ENCODE results near the gene STAM. TPM values are rescaled to one million over a fixed set of nuclear protein-coding genes. Genes with fewer than 3 reads are reported as not detected.

The STAM gene
- total RNA-seq, 1 donor from 2014 or later: 19.4 TPM

DNA sequence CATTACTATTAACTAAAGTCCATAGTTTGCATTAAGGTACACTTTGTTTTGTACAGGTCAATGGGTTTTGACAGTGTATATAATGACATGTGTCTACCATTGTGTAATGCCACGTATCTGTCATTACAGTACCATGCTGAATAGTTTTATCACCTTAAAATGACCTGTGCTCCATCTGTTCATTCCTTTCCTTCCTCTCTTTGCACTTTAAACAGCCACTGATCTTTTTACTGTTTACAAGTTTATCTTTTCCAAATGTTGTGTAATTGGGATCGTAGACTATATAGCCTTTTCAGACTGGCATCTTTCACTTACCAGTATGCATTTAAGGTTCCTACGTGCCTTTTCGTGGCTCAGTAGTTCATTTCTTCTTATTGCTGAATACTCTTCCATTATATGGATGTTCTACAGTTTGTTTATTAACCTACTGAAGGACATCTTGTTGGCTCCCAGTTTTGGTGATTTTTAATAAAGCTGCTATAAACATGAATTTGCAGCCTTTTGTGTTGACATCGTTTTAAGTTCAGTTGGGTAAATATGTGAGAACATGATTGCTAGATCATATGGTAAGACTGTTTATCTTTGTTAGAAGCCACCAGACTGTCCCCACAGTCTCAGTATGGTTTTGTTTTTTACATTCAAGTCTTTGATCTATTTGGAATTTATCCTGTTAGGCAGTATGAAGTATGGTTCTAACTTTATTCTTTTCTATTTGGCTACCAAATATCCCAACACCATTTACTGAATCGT is 24.7 kb downstream of the STAM start:
- intact Hi-C loops (cut with DNase I): no loop called here
- ATAC-seq: no peak
- DNase-seq (ENCODE audit: missing footprints): no peak

DNA sequence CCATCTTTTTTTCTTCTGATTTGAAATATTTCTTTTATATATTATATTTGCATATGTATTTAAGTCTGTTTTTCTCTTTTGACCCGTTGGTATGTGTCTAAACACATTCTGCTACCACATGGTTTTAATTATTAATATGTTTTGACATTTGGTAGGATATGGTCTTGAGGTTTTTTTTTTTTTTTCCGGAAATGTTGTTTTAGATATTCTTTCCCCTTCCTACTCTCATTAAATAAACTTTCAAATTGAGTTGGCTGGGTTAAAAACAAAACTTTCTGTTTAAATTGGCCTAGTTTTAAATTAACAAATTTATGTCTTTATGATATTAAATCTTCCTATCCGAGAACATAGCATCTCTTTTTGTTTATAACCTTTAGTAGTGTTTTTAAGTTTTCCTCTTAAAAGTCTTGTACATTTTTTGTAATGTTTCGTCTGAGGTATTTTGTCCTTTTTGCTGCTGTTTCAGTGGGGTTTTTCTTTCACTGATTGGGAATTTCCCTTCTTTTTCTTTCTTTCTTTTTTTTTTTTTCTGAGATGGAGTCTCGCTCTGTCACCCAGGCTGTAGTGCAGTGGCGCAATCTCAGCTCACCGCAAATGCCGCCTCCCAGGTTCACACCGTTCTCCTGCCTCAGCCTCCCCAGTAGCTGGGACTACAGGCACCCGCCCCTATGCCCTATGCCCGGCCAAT is 25.4 kb downstream of the STAM start:
- DNase-seq (ENCODE audit: missing footprints) (no peak), ATAC-seq (no peak)
- intact Hi-C loops (cut with DNase I): no loop called here

DNA sequence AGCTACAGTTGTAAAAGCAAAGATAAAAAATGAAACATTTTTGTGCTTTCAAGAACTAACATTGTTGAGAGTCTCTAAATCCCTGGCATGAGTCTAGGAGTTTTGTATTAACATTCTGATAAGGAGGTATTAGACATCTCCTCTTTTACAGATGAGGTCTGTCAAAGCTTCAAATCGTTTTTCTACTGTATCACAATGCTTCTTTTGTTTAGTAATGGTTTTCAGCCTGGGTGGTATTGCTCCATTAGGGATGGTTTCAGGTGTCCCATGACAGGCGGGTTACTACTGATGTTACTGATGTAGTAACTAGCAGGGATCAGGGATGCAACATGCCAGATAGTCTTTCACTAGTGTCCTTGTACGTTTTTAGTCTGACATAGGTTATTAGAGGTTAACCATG is 27.4 kb downstream of the STAM start:
- no peak for DNase-seq (ENCODE audit: missing footprints)
- intact Hi-C loops (cut with DNase I): no loop called here
- no peak for ATAC-seq

DNA sequence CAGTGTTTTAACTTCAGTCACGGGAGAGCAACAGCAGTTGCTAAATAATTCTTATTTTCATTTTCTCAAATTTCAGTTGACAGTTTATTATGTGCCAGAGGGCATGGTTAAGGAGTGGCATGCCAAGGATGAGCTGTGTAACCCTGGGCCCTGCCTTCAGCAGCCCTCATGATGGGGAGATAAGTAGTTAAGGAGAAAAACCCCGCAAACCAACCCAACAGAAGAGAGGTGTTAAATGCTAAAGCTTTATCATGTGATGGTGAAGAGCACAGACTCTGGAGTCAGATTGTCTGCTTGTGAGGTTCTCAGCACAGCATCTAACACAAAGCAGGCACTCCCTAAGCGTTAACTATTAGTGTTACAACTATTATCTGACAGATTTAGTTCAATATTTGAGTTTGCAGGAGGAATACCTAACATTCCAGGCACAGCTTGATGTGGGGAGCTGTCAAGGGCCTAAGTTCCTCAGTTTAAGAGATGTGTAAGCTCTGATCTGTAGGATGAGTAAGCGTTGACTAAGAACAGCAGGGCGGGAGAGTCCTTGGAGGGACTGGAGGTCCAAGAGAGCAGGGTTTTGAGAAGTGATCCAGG is 29.6 kb downstream of the STAM start:
- ATAC-seq (no peak), DNase-seq (ENCODE audit: missing footprints) (no peak)
- intact Hi-C loops (cut with DNase I): no loop called here

DNA sequence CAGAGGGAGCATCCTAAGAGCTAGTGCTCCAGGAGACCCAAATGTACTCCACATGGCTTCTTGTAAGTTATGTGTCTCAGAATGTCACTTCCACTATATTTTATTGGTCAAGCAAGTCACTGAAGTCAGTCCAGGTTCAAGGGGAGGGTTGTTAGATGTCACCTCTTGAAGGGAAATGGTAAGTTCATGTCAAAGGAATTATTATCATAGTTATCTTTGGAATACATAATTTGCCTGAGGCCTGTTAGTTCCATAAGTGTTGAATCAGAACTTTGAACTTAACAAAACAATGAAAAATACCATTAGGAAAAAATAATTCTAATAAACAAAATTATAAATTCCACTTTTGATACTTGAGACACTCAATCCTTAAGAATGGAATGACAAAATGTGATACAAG is 30.6 kb downstream of the STAM start:
- intact Hi-C loops (cut with DNase I): no loop called here
- DNase-seq (ENCODE audit: missing footprints): no peak
- ATAC-seq: no peak

DNA sequence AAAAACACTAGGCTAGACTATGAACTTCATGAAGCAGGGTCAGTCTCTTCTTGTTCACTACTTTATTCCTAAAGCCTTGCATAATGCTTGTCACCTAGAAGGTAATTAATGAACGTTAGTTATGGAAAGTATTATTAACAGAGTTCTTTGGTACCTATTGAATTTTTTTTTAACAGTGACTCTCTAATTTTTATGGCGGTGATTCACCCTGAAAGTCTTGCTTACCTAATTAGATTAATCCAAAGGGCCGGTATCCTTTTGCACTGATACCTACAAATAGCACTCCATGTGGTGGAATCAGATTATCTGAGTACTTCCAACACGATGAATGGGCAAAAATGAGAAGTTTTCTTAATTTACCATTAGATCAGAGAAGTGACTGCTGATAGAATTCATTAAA is 31.7 kb downstream of the STAM start:
- DNase-seq (ENCODE audit: missing footprints): no peak
- intact Hi-C loops (cut with DNase I): no loop called here
- no peak for ATAC-seq

DNA sequence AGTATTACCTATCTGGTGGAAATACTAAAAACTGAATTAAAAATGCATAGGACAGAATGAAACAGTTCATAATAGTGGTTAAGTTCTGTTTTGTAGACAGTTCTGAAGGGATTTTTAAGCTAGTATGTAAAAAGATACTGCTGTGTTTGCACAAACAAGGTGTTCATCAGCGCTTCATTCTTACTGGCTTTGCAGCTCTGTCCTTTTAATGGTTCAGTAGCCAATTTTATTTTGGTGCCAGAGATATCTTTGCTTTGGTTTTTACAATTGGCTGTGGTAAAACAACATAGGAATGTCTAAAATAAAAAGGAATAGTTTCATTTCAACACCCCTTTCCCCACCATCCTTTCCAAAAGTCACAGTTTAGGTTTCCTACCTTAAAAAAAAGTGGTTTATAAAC is 33.0 kb downstream of the STAM start:
- intact Hi-C loops (cut with DNase I): no loop called here
- ATAC-seq (no peak), DNase-seq (ENCODE audit: missing footprints) (no peak)

DNA sequence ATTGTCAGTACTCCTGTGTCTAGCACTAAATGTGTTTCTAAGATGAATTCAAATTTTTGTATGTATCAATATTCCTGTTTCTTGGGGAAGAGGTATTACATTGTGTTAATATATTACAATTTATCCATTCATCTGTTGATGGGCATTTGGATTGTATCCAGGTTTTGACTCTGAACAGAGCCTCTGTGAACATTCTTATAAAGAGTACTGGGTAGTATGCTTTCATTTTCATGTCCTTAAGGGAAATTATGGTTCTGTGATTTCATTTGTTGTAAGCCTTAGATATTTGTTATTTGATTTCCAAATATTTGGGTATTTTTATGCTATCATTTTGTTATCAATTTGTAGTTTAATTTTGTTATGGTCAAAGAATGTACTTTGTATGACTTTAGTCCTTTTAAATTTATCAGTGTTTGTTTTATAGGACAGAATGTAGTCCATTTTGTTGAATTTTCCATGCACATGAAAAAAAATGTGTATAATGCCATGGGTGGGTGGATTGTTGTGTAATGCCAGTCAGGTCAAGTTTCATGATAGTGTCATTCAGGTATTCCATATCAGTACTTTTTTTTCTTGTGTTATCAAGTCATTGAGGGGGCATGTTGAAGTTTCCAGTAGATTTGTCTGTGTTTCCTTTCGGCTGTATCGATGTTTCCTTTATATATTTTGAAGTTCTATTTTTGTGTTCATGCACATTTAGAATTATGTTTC is 38.4 kb downstream of the STAM start:
- no peak for ATAC-seq

DNA sequence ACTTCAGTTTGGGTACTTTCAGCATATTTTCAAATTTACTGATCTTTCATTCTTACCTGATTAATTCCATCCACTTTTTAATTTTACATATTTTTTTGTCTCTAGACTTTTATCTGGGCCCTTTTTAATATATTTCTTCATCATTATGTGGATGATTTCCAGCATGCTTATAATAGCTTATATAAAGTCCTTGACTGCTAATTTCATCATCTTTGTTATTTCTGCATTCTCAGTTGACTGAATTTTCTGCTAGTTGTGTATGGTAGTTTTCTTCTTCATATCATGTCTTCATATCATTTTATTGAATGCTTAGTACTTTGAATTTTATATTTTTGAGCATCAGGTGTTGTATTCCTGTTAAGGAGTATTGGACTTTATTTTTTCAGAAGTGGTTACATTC is 39.6 kb downstream of the STAM start:
- intact Hi-C loops (cut with DNase I): loop anchor here (5.0 kb wide), 1 partner anchor 36 kb away; no protein-coding TSS in a partner anchor
- no peak for DNase-seq (ENCODE audit: missing footprints)
- no peak for ATAC-seq

More for the DNA sequence above, 38.4 kb downstream of the STAM start:
- DNase-seq (ENCODE audit: missing footprints): no peak
- intact Hi-C loops (cut with DNase I): loop anchor here (5.0 kb wide), 1 partner anchor 35 kb away; no protein-coding TSS in a partner anchor

DNA sequence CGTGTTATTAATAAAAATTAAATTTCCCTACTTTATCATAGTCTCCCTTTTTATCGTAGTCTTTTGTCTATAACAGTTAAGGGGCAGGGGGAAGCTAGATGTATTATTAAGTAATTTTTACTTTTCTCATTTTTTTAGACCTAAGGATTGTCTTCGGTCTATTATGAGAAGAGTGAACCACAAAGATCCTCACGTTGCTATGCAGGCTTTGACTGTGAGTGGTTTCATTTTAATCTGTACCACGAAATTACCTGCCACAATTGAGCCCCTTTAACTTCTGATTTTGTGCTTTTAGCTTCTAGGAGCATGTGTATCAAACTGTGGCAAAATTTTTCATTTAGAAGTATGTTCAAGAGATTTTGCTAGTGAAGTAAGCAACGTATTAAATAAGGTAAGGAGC is 40.6 kb downstream of the STAM start:
- no peak for DNase-seq (ENCODE audit: missing footprints)
- ATAC-seq: no peak
- intact Hi-C loops (cut with DNase I): loop anchor here (5.0 kb wide), 1 partner anchor 37 kb away; no protein-coding TSS in a partner anchor

DNA sequence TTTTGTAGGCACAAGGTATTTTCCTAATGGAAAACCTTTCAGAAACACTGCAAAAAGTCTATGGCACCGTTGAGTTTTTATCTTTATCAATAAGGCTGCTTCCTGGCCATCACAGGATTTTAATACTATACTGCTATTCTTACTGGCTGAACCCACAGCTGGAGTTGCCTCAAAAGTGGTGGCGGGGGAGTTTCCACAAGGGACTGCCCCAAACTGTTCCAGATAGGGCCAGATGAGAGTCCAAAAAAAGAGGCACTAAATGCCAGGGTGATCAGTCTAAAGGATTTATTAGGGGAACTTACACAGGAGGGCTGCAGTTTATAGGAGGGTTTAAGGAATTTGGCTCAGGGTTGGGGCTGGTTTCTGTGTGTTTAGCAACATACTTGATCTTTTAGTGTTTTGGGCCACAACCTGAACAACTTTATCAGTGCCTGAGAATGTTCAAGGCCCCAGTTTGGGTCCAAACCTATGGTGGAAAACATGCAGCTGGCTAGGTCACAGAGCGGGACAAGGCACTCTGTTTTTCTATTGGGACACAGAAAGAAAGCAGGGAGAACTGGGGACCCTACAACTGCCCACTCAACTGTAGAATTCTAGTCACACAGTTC is 41.4 kb downstream of the STAM start:
- no peak for ATAC-seq
- no peak for DNase-seq (ENCODE audit: missing footprints)
- intact Hi-C loops (cut with DNase I): no loop called here

DNA sequence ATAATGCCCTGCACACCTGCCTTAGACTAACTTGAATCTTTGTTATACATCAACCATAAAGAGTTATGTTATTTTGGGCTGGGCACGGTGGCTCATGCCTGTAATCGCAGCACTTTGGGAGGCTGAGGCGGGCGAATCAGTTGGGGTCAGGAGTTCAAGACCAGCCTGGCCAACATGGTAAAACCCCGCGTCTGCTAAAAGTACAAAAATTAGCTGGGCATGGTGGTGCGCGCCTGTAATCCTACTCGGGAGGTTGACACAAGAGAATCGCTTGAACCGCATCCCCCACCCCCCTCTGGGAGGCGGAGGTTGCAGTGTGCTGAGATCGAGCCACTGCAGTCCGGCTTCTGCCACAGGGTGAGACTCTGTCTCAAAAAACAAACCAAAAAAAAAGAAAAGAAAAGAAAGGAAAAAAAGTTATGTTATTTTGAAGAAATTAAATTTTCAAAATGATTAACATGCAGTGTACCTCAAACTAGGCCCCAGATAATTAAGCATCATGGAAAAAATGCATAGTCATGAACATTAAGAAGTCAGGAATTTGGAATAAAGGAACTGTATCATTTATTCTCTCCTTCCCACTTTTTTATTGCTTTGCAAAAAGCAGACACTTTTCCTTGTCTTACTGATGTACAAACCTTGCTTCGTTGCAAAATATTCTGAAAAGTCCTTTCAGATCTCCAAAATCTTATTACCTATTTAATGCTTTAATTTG is 43.3 kb downstream of the STAM start:
- no peak for DNase-seq (ENCODE audit: missing footprints)
- intact Hi-C loops (cut with DNase I): no loop called here
- no peak for ATAC-seq

DNA sequence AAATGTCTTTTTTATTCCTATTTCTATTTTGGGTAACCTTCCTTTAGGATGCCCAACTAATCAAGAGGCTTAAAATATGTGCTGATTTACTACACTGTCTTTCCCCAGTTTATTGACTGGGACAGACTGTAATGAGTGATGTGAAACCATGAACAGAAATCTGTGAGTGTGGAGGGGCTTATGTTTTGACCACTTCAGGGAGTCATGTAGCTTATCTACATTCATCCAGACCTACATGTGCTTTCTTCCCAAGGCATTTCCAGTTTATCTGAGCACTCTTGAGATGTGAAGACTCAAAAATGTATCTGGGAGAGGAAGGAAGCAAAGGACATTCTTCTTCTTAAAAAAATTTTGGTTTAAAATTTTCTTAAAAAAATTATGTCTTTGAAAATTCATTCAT is 45.2 kb downstream of the STAM start:
- ATAC-seq (no peak), DNase-seq (ENCODE audit: missing footprints) (no peak)
- intact Hi-C loops (cut with DNase I): no loop called here

DNA sequence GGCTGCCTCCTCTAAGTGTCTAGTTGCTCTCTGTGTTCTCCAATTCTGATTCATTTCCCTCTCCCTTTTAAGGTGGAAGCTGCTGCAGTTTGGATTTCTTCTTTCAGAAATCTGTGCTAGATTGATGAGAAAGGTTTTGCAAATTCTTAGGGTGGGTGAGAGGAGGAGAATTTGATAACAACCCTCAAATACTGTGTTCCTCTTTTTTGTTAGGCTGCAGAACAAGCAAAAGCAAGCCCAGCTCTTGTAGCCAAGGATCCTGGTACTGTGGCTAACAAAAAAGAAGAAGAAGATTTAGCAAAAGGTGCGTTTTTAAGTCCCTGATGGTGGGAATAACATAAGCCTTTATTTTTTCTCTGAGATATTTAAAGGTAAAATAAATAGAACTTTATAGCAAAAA is 49.1 kb downstream of the STAM start:
- intact Hi-C loops (cut with DNase I): no loop called here
- DNase-seq (ENCODE audit: missing footprints) (no peak), ATAC-seq (no peak)

DNA sequence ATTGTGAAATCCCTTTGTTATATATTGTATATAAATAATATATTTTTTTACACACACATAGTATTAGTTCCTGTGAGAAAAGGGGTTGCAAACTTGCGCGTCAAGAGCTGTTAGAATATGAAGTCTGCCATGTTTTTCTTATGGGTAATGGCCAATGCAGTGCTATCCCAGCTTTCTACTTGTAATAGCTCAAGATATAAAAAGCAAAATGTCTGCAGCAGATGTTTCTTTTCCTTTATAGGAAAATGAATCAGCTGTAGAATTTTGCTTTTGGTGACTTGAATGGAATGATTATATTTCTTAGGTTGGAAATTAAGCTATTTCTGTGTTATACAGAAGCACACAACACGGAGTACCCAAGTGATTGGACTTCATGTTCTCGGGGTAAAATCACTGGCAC is 54.7 kb downstream of the STAM start:
- no peak for DNase-seq (ENCODE audit: missing footprints)
- no peak for ATAC-seq
- intact Hi-C loops (cut with DNase I): no loop called here

DNA sequence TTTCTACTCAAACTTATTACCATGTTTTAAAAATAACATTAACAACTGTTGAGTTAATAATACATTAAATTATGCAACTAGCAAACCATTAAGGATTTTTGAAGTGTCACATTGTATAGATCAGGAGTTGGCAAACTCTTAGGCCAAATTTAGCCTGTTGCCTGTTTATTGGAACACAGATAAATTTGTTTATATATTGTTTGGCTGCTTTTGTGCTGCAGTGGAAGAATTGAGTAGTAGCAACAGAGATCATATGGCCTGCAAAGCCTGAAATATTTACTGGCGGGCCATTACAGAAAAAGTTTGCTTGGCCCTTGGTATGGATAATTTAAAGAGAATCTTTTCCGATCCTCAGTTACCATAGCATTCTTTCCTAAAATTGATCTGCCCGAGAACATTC is 57.4 kb downstream of the STAM start:
- ATAC-seq: no peak
- intact Hi-C loops (cut with DNase I): no loop called here
- DNase-seq (ENCODE audit: missing footprints): no peak

DNA sequence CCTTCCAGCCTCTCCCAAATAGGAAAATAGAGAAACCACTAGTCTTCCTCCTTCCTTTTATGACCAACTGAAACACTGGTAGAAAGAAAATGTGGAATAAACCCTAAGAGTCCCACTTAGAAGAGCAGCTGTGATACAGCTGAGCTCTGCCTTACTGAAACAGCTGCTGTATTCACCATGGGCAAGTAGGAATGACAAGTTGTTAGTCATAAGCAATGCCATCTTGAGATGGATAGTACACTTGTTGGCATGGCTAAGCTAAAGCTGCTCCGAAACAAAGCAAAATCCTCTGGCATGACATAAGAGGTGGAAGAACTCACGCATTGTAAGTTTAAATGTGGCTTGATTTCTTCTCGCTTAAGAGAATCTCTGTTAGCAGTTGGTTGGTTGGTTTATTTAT is 59.8 kb downstream of the STAM start:
- ATAC-seq (no peak), DNase-seq (ENCODE audit: missing footprints) (no peak)
- intact Hi-C loops (cut with DNase I): no loop called here

DNA sequence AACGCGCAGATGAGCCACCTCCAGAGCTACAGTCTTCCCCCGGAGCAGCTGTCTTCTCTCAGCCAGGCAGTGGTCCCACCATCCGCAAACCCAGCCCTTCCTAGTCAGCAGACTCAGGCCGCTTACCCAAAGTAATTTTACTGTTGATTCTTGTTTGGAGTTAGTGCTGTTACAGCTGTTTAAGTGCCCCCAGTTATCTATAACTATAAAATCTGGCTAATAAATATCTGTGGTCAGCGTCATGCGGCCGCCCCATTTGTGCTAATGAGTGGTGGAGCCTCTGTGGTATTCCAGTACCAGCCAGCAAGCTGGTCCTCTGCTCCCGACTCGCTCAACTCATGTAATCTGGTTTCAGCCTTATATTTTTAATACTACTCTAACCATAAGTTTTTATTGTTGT is 64.9 kb downstream of the STAM start:
- no peak for ATAC-seq
- intact Hi-C loops (cut with DNase I): no loop called here

DNA sequence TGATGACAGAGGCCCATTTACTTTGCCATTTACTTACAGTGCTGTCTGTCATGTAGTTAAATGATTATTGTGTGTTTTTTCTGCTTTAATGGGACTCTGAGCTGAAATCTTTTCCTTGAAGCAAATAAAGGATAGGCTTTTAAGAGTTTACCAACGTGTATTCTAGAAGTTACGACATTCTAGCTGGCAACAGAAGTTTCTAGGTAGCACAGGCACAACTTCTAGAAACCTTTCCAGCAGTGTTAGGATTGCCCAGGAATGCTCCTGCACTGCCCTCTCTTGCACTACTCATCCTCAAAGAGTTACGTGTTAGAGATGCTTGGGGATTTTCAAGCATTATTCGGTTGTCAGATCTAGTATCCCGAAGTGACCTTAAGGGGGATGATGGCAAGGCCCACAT is 65.5 kb downstream of the STAM start:
- no peak for ATAC-seq
- DNase-seq (ENCODE audit: missing footprints): no peak
- intact Hi-C loops (cut with DNase I): no loop called here

More for the DNA sequence above, 64.9 kb downstream of the STAM start:
- DNase-seq (ENCODE audit: missing footprints): no peak
